Thoracic aorta (tissue), 2 donors: ENCODE data around the gene TFF3. TPM values are rescaled to one million over a fixed set of nuclear protein-coding genes. Genes with fewer than 3 reads are reported as not detected.

Source experiments
- ATAC-seq: fragments of 150-250 bp; one replicate; pipeline ENCODE4 v1.8.0; 2017; ENCODE audit warnings: low read depth; ENCODE audit not compliant: insufficient number of reproducible peaks, low FRiP score
- DNase-seq: peaks from one replicate; pipeline ENCODE4 v3.0.0-alpha.2; 2020; ENCODE audit warnings: low spot score
- H3K27ac ChIP-seq, 2 donors: fragments of 200-600 bp; sonication (generic); 1 replicate in 1 of 2; 2 replicates in 1 of 2; pipeline ENCODE4 v1.5.1; 2016; ENCODE audit warnings: mild to moderate bottlenecking in 2 of 2, moderate library complexity in 2 of 2
- H3K27me3 ChIP-seq: fragments of 200-600 bp; sonication (generic); replicated peaks from 2 replicates; pipeline ENCODE4 v1.6.0; 2016; ENCODE audit warnings: mild to moderate bottlenecking; ENCODE audit not compliant: insufficient read depth
- H3K36me3 ChIP-seq: fragments of 200-600 bp; sonication (generic); one replicate; pipeline ENCODE4 v1.5.1; 2016
- H3K4me1 ChIP-seq, 2 donors: fragments of 200-600 bp; sonication (generic); 1 replicate in 1 of 2; 2 replicates in 1 of 2; pipeline versions ENCODE4 v1.5.1 to v1.6.0; 2016; ENCODE audit warnings: low read depth in 2 of 2, mild to moderate bottlenecking in 1 of 2; ENCODE audit not compliant: control insufficient read depth in 1 of 2
- H3K4me3 ChIP-seq: fragments of 200-600 bp; sonication (generic); 2 replicates; pipeline ENCODE4 v1.5.1; 2016; ENCODE audit warnings: mild to moderate bottlenecking
- H3K9me3 ChIP-seq: fragments of 200-600 bp; sonication (generic); 2 replicates; pipeline ENCODE4 v1.5.1; 2016
- CTCF ChIP-seq: fragments of 200-600 bp; sonication (generic); IDR thresholded peaks from one replicate; pipeline ENCODE4 v1.5.1; 2019; ENCODE audit warnings: antibody characterized with exemption
- total RNA-seq, 2 donors: library from RNA; depleted of rRNA; stranded (reverse); fragments of >200 nt; gene quantifications; one replicate each; pipeline versions ENCODE4 v1.1.0 to v1.2.3, GENCODE V29; 2016

TFF3 gene
- total RNA-seq, 2 donors from 2014 or later: 3.2 TPM; not detected in 1

- Histone ChIP-seq H3K4me3 (no peak overlapping the region), H3K4me1 (no peaks in the 10 kb centered on the region)
- no peak for ATAC-seq
Measured at GRCh38 chr21:42309753-42310213, 5.4 kb downstream of the TFF3 start.

DNA sequence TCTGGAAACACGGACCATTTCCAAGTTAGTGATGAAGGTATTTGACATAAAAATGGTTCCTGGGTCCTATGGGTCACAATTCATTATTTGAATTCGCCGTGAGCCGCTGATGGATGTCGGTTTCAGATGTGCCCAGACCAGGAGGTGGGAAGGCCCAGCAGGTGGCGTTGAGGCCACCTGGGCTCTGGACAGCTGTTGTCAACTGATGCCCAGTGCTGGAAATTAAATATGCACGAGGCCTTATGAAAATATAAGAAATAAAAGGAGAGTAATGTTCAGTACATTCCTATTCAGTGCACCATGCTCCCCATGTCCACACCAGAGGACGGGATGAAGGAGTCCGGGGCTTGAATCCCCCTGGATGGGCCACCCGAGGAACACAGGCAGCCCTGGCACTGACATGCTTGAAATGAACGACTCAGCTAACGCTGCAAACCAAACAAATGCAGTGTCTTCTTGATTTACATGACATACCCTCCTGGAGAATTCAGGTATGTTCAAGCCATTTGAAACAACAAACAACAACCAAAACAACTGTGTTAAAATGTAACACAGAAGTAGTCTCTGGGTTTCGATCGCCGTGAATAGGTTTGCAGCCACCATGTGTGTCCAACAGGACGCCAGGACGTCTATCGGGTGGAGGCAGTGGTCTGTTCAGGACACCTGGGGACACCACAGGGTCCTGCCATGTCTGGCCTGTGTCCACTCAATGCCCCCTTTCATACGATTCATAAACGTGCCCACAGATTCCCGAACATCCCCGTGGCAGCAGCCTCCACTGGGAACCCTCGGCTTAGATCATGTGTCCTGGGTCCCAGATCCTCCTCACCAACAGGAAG is 6.1 kb downstream of the TFF3 start:
- DNase-seq (no peak), ATAC-seq (no peak)
- H3K4me1 ChIP-seq: no peaks in the 10 kb centered on the region
- TF ChIP-seq CTCF: no peak
- H3K27ac ChIP-seq: no peak overlapping the region
- no peak overlapping the region for H3K4me3 ChIP-seq
- H3K27me3 ChIP-seq: no peaks in the 10 kb centered on the region
- H3K36me3 ChIP-seq: no peaks in the 10 kb centered on the region
- H3K9me3 ChIP-seq: no peaks in the 10 kb centered on the region

More at GRCh38 chr21:42309753-42310213, 5.4 kb downstream of the TFF3 start:
- peak; percentile 50 for TF ChIP-seq CTCF
- H3K27me3 ChIP-seq: no peaks in the 10 kb centered on the region
- no peak for DNase-seq
- H3K36me3 ChIP-seq: no peaks in the 10 kb centered on the region
- no peaks in the 10 kb centered on the region for H3K9me3 ChIP-seq
- H3K27ac ChIP-seq: no peak overlapping the region

DNA sequence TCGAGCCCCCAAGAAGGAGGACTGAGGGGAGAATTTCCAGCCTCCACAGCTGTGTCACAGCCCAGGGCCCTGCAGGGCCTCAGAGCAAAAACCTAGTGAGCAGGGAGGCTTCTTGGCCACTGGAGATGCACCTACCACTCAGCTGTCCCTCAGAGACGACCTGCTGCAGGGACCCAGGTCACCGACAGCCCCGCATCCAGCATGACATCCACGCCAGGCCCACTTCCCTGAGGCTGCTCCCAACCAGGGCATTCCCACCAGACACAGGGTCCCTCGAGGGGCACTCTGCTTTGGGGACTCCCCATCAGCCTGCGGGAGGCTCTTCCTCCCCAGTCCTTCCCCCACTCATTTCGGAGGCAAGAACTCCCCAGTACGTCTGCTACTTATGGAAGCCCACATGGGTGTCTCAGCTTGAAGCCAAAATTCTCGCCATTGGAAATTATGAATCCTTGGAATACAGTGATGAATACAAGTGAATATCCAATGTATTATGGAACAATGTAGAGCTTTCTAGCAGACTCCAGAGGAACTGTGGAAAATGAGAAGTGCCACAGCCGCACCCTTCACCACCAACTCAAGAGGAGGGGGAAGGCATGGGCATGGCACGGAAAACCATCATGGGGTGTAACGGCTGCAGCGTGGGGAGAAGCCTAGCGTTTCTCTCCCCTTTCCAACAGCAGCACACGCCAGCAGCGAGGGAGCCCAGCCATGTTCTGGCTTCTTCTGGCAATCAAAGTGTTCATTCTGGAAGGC is 6.9 kb downstream of the TFF3 start:
- DNase-seq (no peak), ATAC-seq (no peak)
- H3K4me3 ChIP-seq: no peak overlapping the region
- no peaks in the 10 kb centered on the region for H3K27me3 ChIP-seq
- H3K27ac ChIP-seq: no peak overlapping the region
- H3K4me1 ChIP-seq: no peaks in the 10 kb centered on the region
- no peaks in the 10 kb centered on the region for H3K36me3 ChIP-seq
- no peaks in the 10 kb centered on the region for H3K9me3 ChIP-seq
- TF ChIP-seq CTCF: no peak

- DNase-seq (no peak), ATAC-seq (no peak)
- Histone ChIP-seq H3K27me3 (no peaks in the 10 kb centered on the region), H3K9me3 (no peaks in the 10 kb centered on the region), H3K36me3 (no peaks in the 10 kb centered on the region), H3K4me3 (no peak overlapping the region), H3K4me1 (no peaks in the 10 kb centered on the region), H3K27ac (no peak overlapping the region)
- no peak for TF ChIP-seq CTCF
Measured at GRCh38 chr21:42307106-42307505, 8.1 kb downstream of the TFF3 start.

DNA sequence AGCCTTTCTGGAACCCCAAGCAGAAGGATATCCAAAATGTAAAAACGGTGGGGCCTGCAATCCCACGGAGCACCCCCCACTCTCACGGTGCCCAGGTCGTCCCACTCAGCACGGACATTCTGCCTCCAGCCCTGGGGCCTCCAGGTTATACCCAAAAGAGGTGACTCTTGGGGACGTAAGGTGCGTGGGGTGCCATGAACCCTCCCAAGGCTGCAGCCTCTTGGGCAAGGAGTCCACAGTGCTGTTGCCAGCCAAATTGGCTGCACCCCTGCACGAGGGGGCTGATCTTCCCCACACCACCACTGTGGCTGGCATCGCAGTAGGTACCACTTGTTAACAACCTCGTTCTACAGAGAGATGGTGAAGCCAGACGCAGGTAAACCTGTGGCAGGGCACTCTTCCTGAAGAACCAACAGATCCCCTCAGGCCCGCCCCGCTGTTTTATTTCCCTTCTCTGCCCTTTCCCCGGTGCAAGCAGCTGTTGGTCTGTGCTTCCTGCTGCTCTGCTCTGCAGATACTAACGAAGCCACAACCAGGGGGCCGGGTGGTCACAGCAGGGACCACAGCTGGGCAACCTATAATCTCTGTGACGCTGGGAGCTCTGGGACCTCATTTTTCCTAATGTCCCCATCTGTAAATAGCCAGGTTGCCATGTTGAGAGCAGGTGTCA is 8.7 kb downstream of the TFF3 start:
- Histone ChIP-seq H3K27me3 (no peaks in the 10 kb centered on the region), H3K4me3 (no peak overlapping the region), H3K27ac (no peak overlapping the region), H3K4me1 (no peaks in the 10 kb centered on the region), H3K9me3 (no peaks in the 10 kb centered on the region), H3K36me3 (no peaks in the 10 kb centered on the region)
- TF ChIP-seq CTCF: no peak
- ATAC-seq (no peak), DNase-seq (no peak)
